NCI-H2081 treated with DMSO at 0.1 percent for 48 hours (cell line): ENCODE results near the gene CYP19A1.

ENCODE experiments used
- DNase-seq: peaks from one replicate; lab custom pipeline; 2025; lab: John Stamatoyannopoulos, UW

CYP19A1 gene

DNA sequence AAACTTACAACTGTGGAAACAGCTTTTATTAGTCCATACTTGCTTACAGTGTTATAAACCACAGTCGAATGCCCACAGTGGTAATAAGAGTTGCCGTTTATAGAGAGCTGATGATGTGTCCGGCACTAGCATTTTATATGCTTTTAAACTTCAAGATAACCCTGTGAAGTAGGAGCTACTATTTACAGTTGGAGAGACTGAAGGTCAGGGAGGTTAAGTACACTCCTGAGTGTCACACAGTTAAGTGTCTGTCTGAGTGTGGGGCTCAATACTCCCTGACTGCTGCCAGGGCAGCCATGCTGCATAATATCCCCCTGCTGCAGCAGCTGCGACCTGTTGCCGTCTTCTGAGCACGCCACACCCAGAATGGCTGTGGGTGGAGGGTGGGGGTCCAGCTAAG lies 153.8 kb downstream of the CYP19A1 start:
- no peak for DNase-seq

DNA sequence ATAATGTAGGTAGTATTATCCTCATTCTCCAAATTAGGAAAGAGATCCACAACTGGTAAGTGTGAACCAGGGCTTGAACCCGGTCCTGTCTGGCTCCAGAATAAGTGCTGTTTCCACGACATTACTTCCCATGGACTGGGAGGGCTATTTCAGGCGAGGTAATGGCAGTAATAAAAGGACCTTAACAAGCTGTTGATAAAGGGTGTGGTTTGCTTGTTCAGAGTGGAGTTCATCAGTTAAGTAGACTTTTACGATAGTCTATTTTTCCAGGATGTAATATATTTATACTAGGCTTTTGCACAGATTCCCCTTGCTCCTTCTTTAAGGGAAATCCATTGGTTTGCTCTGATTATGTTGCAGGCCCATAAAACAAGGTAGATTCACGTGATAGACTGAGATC lies 155.3 kb downstream of the CYP19A1 start:
- no peak for DNase-seq

GRCh38 chr15:51181905-51182304 lies 156.5 kb downstream of the CYP19A1 start:
- DNase-seq, result no peak

- no peak for DNase-seq
Measured at GRCh38 chr15:51181221-51181620, 157.2 kb downstream of the CYP19A1 start.

DNA sequence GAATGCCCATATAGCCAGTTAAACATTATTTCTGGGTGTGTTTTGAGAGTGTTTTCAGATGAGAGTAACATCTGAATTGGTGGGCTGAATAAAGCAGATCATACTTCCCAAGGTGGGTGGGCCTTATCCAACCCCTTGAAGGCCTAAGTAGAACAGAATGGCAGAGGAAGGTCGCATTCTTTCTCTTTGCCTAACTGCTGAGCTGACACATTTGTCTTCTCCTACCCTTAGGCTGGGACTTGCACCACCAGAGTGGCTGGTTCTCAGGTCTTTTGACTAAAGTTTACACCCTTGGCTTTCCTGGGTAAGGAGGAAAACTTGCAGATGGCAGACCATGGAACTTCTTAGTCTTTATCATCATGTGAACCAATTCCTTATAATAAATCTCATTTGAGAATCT lies 157.9 kb downstream of the CYP19A1 start:
- no peak for DNase-seq

DNA sequence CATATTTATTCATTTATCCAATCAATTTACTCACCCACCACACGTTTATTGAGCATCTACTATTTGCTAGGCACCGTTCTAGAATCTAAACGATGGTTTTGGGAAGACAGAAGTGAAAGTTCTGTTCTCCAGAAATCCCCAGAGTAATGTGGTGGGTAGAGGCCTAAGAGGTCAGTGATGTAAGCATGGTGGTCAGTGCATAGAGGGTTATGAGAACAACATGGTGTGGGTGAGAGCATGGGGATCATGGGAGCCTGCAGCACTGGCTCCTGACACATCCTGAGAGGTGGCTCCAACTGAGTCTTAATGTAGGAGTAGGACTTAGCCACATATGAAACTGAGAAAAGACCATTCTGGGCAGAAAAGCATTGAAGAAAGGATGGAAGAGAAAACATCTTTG lies 158.4 kb downstream of the CYP19A1 start:
- DNase-seq, result no peak

DNA sequence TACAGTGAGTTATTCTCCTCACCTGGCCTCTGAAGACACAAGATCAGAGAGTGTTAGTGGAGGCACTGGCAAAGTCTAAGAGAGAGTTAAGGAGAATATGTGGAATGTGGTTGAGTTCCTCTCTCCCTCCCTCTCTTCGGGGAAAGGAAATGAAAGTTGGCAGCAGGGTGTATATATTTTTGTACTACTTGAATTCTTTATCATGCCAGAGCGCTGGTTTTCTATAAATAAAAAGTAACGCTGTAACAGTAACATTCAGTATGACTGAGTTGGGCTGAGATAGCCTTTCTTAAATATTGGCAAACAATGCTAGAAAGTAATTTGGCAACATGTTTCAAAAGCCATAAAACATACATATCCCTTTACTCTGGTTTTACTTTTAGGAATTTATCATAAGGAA lies 166.2 kb downstream of the CYP19A1 start:
- DNase-seq, result no peak

DNA sequence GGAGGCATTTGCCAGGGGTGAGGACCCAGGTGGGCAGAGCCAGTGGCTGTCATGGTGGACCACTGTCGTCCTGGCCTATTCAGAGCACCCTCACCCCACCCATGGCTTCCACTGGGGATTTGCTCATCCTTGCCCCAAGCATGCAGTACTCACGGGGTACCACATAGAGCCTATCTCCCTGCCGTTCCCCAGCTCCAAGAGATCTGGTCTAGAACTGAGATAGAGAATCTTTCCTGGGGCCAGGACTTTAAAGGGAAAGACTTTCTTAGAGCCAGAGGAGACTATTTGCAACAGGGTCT lies 166.8 kb downstream of the CYP19A1 start:
- no peak for DNase-seq

- no peak for DNase-seq
Measured at GRCh38 chr15:51170882-51171633, 167.3 kb downstream of the CYP19A1 start.

- DNase-seq, result no peak
Measured at GRCh38 chr15:51168700-51169099, 169.7 kb downstream of the CYP19A1 start.

- DNase-seq, result no peak
Measured at GRCh38 chr15:51163843-51164242, 174.6 kb downstream of the CYP19A1 start.

- peak; percentile 10 for DNase-seq
Measured at GRCh38 chr15:51162865-51163762, 175.3 kb downstream of the CYP19A1 start.

- DNase-seq, result no peak
Measured at GRCh38 chr15:51161491-51162220, 176.7 kb downstream of the CYP19A1 start.

DNA sequence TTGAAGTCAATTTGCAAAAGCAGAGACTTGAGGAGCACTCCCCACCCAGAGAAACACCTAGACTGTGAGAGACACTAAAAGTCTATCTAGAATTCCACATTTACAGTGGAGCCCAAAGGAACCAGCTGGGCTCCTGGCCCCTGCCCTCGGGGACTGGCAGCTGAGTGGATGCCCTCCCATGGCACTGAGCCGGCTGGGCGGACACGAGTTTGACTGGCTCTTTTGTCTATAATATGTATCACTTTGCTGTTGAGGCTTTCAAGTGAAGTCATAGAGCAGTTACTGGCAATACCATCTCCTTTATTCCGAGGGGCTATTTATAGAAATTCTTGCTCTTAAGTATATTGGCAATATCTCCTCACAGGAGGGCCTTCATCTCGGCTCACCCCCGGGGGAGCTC lies 177.9 kb downstream of the CYP19A1 start:
- DNase-seq, result no peak
